Measurements from ENCODE around the gene AHSA1.

AHSA1 gene

DNA sequence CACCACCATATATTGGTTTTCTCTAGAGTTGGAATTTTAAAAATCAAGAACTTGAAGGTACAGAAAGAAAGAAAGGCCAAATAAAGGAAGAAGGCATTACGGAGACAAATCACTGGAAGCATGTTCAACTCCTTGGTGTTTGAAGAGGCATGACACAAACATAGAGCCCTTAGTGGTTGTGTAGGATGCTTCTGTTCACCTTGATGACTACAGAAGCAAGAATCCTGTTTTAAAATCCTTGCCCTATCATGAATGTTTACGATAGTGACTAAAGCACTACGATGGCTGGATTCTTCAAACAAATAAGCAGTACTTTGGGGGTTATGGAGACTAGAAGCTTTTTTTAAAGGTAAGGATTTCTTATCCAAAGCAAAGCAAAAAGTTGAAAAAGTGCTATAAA is 51.0 kb downstream of the AHSA1 start:
- DNase-seq (ENCODE audit: low read depth in 3 of 3) = no peak

DNA sequence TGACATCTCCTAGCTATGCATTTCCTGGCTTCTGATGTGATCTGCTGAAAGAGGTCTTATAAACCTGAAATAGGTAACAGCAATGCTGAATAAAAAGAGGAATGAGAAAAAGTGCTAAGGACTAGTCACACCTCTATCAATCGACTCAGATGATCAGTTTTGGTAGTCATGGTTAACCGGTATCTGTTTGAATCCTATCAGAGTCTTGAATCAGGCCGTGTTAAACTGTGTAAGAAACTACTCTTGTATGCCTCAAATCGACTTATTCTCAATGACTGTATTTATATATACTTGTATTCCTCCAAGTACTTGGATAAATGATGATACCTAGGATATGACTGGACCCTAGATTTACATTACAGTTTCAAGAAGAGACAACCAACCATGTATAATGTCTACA is 51.5 kb downstream of the AHSA1 start:
- DNase-seq (ENCODE audit: low read depth in 3 of 3) = no peak

DNA sequence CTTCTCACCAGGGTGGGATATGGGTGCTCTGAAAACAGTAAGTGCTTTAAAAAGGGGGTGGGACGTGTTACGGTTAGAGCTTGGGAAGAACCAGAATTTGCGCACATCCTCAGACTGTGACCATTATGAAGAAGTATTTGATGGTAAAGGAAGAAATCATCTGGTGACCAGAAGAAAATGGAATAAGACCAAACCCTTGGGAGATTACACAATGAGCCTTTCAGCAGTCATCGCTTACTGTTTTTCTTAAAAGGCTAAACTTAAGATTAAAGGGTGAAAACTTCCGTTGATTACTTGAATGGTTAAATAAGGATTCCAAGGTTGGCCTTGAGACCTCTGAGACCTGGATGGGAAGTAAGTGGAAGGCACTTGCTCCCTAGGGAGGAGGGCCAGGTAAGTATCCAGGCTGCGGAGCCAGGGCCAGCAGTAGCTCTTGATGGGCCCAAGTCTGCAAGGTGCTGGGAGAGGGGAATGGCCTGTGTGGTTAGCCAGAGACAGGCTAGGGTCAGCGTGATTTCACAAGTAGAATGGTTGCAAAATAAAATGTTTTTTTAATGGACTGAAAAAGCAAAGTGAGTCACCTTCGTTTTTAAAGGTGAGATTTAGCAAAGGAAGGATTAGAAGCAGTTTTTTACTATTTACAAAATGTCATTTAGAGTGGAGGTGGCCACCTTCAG is 53.7 kb downstream of the AHSA1 start:
- DNase-seq (ENCODE audit: low read depth in 3 of 3) = no peak

DNA sequence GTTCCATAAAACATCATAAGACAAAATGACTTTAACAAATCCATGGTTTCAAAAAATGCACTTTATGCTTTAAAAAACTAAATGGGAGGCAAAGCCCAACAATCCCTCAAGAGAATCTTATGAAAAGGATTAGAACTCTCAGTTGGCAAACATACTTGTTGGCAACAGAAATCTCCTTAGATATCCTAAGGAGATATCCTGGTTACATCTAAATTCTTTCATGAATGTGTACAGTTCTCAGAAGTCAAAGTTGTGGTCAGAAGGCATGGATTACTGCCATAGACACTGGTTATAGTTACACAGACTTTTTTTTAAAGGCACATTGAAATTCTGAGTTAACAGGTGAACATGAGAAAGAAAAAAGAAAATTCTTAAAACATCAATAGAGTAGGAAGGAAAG is 58.2 kb downstream of the AHSA1 start:
- DNase-seq (ENCODE audit: low read depth in 3 of 3) = no peak
